Retina (tissue), 1 donor: ENCODE measurements around the gene TP53I3.
"Not testable (repeated sequence)": the region's sequence is repeated elsewhere in the genome, so short reads cannot be mapped to it uniquely, and the experiment has no call there.

Experiments used
- DNase-seq: peaks from one replicate; pipeline ENCODE4 v3.0.0-alpha.2; 2016

The TP53I3 gene

GRCh38 chr2:24095171-24095677, 10.6 kb upstream of the TP53I3 start:
- DNase-seq = not testable (repeated sequence)

GRCh38 chr2:24093270-24093669, 8.6 kb upstream of the TP53I3 start:
- not testable (repeated sequence) for DNase-seq

- DNase-seq = no peak
Measured at GRCh38 chr2:24088821-24089359, 4.3 kb upstream of the TP53I3 start.

- no peak for DNase-seq
Measured at GRCh38 chr2:24087032-24087431, 2.4 kb upstream of the TP53I3 start.

GRCh38 chr2:24086241-24086640, 1.6 kb upstream of the TP53I3 start:
- no peak for DNase-seq

- DNase-seq = no peak
Measured at GRCh38 chr2:24085200-24085489, 511 bp upstream of the TP53I3 start.

- peak; percentile 92 for DNase-seq
Measured at GRCh38 chr2:24083567-24084385, 858 bp downstream of the TP53I3 start.

GRCh38 chr2:24082787-24083566, 1.7 kb downstream of the TP53I3 start:
- no peak for DNase-seq

- no peak for DNase-seq
Measured at GRCh38 chr2:24080701-24081100, 3.9 kb downstream of the TP53I3 start.

GRCh38 chr2:24077879-24078278, 6.8 kb downstream of the TP53I3 start:
- no peak for DNase-seq

- DNase-seq = no peak
Measured at GRCh38 chr2:24077535-24077877, 7.1 kb downstream of the TP53I3 start.

GRCh38 chr2:24076849-24077534, 7.6 kb downstream of the TP53I3 start:
- DNase-seq = peak; percentile 57

GRCh38 chr2:24075915-24076848, 8.5 kb downstream of the TP53I3 start, which contains the start of gene SF3B6:
Gene SF3B6, minus strand, starts transcription at chr2:24076326. Its CDS starts 97 bp downstream, at chr2:24076229.
- DNase-seq = peak; percentile 95

- no peak for DNase-seq
Measured at GRCh38 chr2:24075259-24075658, 9.4 kb downstream of the TP53I3 start.

- no peak for DNase-seq
Measured at GRCh38 chr2:24073816-24074215, 10.8 kb downstream of the TP53I3 start.

- no peak for DNase-seq
Measured at GRCh38 chr2:24072259-24072658, 12.4 kb downstream of the TP53I3 start.

GRCh38 chr2:24065341-24065740, 19.3 kb downstream of the TP53I3 start:
- no peak for DNase-seq

- DNase-seq = no peak
Measured at GRCh38 chr2:24058564-24059271, 25.9 kb downstream of the TP53I3 start.

- DNase-seq = no peak
Measured at GRCh38 chr2:24055750-24056149, 28.9 kb downstream of the TP53I3 start.

- no peak for DNase-seq
Measured at GRCh38 chr2:24054366-24055010, 30.1 kb downstream of the TP53I3 start.

GRCh38 chr2:24052951-24053350, 31.7 kb downstream of the TP53I3 start:
- DNase-seq = no peak
